Osteocyte (in vitro differentiated cells): Measurements from ENCODE around the gene LAMC1. TPM values are rescaled to one million over a fixed set of nuclear protein-coding genes. Genes with fewer than 3 reads are reported as not detected.

Experiments
- DNase-seq: peaks from one replicate; pipeline ENCODE4 v3.0.0; 2021; ENCODE audit warnings: mixed read lengths; ENCODE audit not compliant: unreplicated experiment; ENCODE audit errors: extremely low spot score
- H3K27ac Mint-ChIP-seq: one replicate; pipeline ENCODE4 v1.8.0; 2021; ENCODE audit warnings: mild to moderate bottlenecking, mixed read lengths; ENCODE audit not compliant: unreplicated experiment
- H3K27me3 Mint-ChIP-seq: one replicate; pipeline ENCODE4 v1.8.0; 2021; ENCODE audit warnings: mixed read lengths; ENCODE audit not compliant: unreplicated experiment
- H3K36me3 Mint-ChIP-seq: one replicate; pipeline ENCODE4 v1.8.0; 2021; ENCODE audit warnings: mixed read lengths; ENCODE audit not compliant: unreplicated experiment
- H3K4me1 Mint-ChIP-seq: one replicate; pipeline ENCODE4 v1.8.0; 2021; ENCODE audit warnings: mixed read lengths; ENCODE audit not compliant: unreplicated experiment
- H3K4me3 Mint-ChIP-seq: one replicate; pipeline ENCODE4 v1.8.0; 2021; ENCODE audit warnings: mild to moderate bottlenecking, moderate library complexity, mixed read lengths; ENCODE audit not compliant: unreplicated experiment
- H3K9me3 Mint-ChIP-seq: one replicate; pipeline ENCODE4 v1.8.0; 2021; ENCODE audit warnings: mixed read lengths; ENCODE audit not compliant: unreplicated experiment
- CTCF ChIP-seq: fragments of 200-600 bp; sonication (generic); IDR thresholded peaks from 2 replicates; pipeline ENCODE4 v1.5.0; 2021; ENCODE audit warnings: antibody characterized with exemption, mild to moderate bottlenecking, moderate library complexity
- total RNA-seq: library from RNA; stranded (reverse); gene quantifications from 2 replicates; pipeline ENCODE4 v1.2.1, GENCODE V29; 2021

Gene LAMC1
- total RNA-seq, 1 donor from 2014 or later: 384 TPM

GRCh38 chr1:183024317-183025009 lies 1.2 kb downstream of the LAMC1 start:
- peaks cover 58% of the 10 kb centered on the region for H3K4me1 Mint-ChIP-seq
- TF ChIP-seq CTCF: no peak
- H3K27ac Mint-ChIP-seq: peak overlapping the region; percentile 97
- peak overlapping the region; percentile 99 for H3K4me3 Mint-ChIP-seq
- peaks cover 7% of the 10 kb centered on the region for H3K36me3 Mint-ChIP-seq
- no peaks in the 10 kb centered on the region for H3K9me3 Mint-ChIP-seq
- no peaks in the 10 kb centered on the region for H3K27me3 Mint-ChIP-seq
- no peak for DNase-seq

GRCh38 chr1:183025010-183025337 lies 1.8 kb downstream of the LAMC1 start:
- no peak for DNase-seq
- Mint-ChIP-seq H3K27ac (peak overlapping the region; percentile 97), H3K9me3 (no peaks in the 10 kb centered on the region), H3K36me3 (peaks cover 8% of the 10 kb centered on the region), H3K27me3 (no peaks in the 10 kb centered on the region), H3K4me3 (peak overlapping the region; percentile 99), H3K4me1 (peaks cover 59% of the 10 kb centered on the region)
- no peak for TF ChIP-seq CTCF

GRCh38 chr1:183025782-183026774 lies 2.9 kb downstream of the LAMC1 start:
- peaks cover 66% of the 10 kb centered on the region for H3K4me1 Mint-ChIP-seq
- H3K27me3 Mint-ChIP-seq: no peaks in the 10 kb centered on the region
- TF ChIP-seq CTCF: no peak
- H3K36me3 Mint-ChIP-seq: peaks cover 8% of the 10 kb centered on the region
- peak overlapping the region; percentile 99 for H3K4me3 Mint-ChIP-seq
- H3K9me3 Mint-ChIP-seq: no peaks in the 10 kb centered on the region
- peak overlapping the region; percentile 97 for H3K27ac Mint-ChIP-seq
- no peak for DNase-seq

- Mint-ChIP-seq H3K4me1 (peaks cover 68% of the 10 kb centered on the region), H3K27ac (peak overlapping the region; percentile 97), H3K4me3 (peak overlapping the region; percentile 99), H3K9me3 (no peaks in the 10 kb centered on the region), H3K36me3 (peaks cover 8% of the 10 kb centered on the region), H3K27me3 (no peaks in the 10 kb centered on the region)
- DNase-seq: no peak
- TF ChIP-seq CTCF: no peak
Measured at GRCh38 chr1:183027031-183027430, 3.8 kb downstream of the LAMC1 start.

GRCh38 chr1:183027791-183028190 lies 4.6 kb downstream of the LAMC1 start:
- H3K9me3 Mint-ChIP-seq: no peaks in the 10 kb centered on the region
- peaks cover 8% of the 10 kb centered on the region for H3K36me3 Mint-ChIP-seq
- no peak for TF ChIP-seq CTCF
- H3K4me3 Mint-ChIP-seq: peak overlapping the region; percentile 58
- no peaks in the 10 kb centered on the region for H3K27me3 Mint-ChIP-seq
- no peak for DNase-seq
- peak overlapping the region; percentile 71 for H3K27ac Mint-ChIP-seq
- H3K4me1 Mint-ChIP-seq: peaks cover 72% of the 10 kb centered on the region
